Measurements from ENCODE around the gene FEM1A. TPM values are rescaled to one million over a fixed set of nuclear protein-coding genes. Genes with fewer than 3 reads are reported as not detected.

FEM1A gene
- total and polyA plus RNA-seq, 9 donors, result 1.8 to 17.6 (median 3.5) TPM

- no peaks in the 10 kb centered on the region for H3K36me3 ChIP-seq (ENCODE audit: control insufficient read depth, insufficient read depth, low read length)
- H3K27me3 ChIP-seq (ENCODE audit: control insufficient read depth, insufficient read depth, low read length), result no peaks in the 10 kb centered on the region
- H3K4me1 ChIP-seq (ENCODE audit: control insufficient read depth, insufficient read depth, low read length), result peaks cover 4% of the 10 kb centered on the region
- WGBS (ENCODE audit: insufficient coverage), result 75% methylated on average over 4 of the region's 6 CpGs
- H3K9me3 ChIP-seq (replicated peaks; ENCODE audit: control insufficient read depth, low read depth, low read length), result no peaks in the 10 kb centered on the region
- H3K4me3 ChIP-seq (ENCODE audit: low read length), result no peak overlapping the region
- no peak for DNase-seq
- H3K27ac ChIP-seq (ENCODE audit: low read length), result no peak overlapping the region
These were observed 14.8 kb downstream of the FEM1A start for GRCh38 chr19:4806384-4806783.

GRCh38 chr19:4807188-4807587, 15.7 kb downstream of the FEM1A start:
- H3K27ac ChIP-seq (ENCODE audit: low read length), result no peak overlapping the region
- H3K4me3 ChIP-seq (ENCODE audit: low read length), result no peak overlapping the region
- DNase-seq, result peak; percentile 68
- H3K4me1 ChIP-seq (ENCODE audit: control insufficient read depth, insufficient read depth, low read length), result peaks cover 4% of the 10 kb centered on the region
- H3K27me3 ChIP-seq (ENCODE audit: control insufficient read depth, insufficient read depth, low read length), result no peaks in the 10 kb centered on the region
- H3K9me3 ChIP-seq (replicated peaks; ENCODE audit: control insufficient read depth, low read depth, low read length), result no peaks in the 10 kb centered on the region
- H3K36me3 ChIP-seq (ENCODE audit: control insufficient read depth, insufficient read depth, low read length), result no peaks in the 10 kb centered on the region
- WGBS (ENCODE audit: insufficient coverage), result 61% methylated on average over 4 of the region's 6 CpGs

GRCh38 chr19:4811328-4812131, 20.0 kb downstream of the FEM1A start:
- Histone ChIP-seq H3K36me3 (ENCODE audit: control insufficient read depth, insufficient read depth, low read length) (peaks cover 5% of the 10 kb centered on the region), H3K27ac (ENCODE audit: low read length) (no peak overlapping the region), H3K4me3 (ENCODE audit: low read length) (no peak overlapping the region), H3K9me3 (replicated peaks; ENCODE audit: control insufficient read depth, low read depth, low read length) (no peaks in the 10 kb centered on the region), H3K27me3 (ENCODE audit: control insufficient read depth, insufficient read depth, low read length) (no peaks in the 10 kb centered on the region), H3K4me1 (ENCODE audit: control insufficient read depth, insufficient read depth, low read length) (peaks cover 6% of the 10 kb centered on the region)
- peak; percentile 54 for DNase-seq
- WGBS (ENCODE audit: insufficient coverage), result 66% methylated on average over 12 of the region's 12 CpGs

GRCh38 chr19:4814625-4815425, 23.3 kb downstream of the FEM1A start:
- no peak overlapping the region for H3K27ac ChIP-seq (ENCODE audit: low read length)
- H3K27me3 ChIP-seq (ENCODE audit: control insufficient read depth, insufficient read depth, low read length), result no peaks in the 10 kb centered on the region
- 78% methylated on average over 7 of the region's 7 CpGs for WGBS (ENCODE audit: insufficient coverage)
- no peak overlapping the region for H3K4me3 ChIP-seq (ENCODE audit: low read length)
- no peak for DNase-seq
- no peaks in the 10 kb centered on the region for H3K9me3 ChIP-seq (replicated peaks; ENCODE audit: control insufficient read depth, low read depth, low read length)
- H3K36me3 ChIP-seq (ENCODE audit: control insufficient read depth, insufficient read depth, low read length), result peaks cover 22% of the 10 kb centered on the region
- H3K4me1 ChIP-seq (ENCODE audit: control insufficient read depth, insufficient read depth, low read length), result peaks cover 6% of the 10 kb centered on the region

GRCh38 chr19:4815426-4816201, 24.1 kb downstream of the FEM1A start:
- peak; percentile 97 for DNase-seq
- Histone ChIP-seq H3K27ac (ENCODE audit: low read length) (peak overlapping the region; percentile 44), H3K4me1 (ENCODE audit: control insufficient read depth, insufficient read depth, low read length) (peaks cover 6% of the 10 kb centered on the region)

GRCh38 chr19:4816202-4816949, 24.8 kb downstream of the FEM1A start:
- H3K4me1 ChIP-seq (ENCODE audit: control insufficient read depth, insufficient read depth, low read length), result peaks cover 6% of the 10 kb centered on the region
- H3K9me3 ChIP-seq (replicated peaks; ENCODE audit: control insufficient read depth, low read depth, low read length), result no peaks in the 10 kb centered on the region
- WGBS (ENCODE audit: insufficient coverage), result 89% methylated on average over 31 of the region's 35 CpGs
- no peaks in the 10 kb centered on the region for H3K27me3 ChIP-seq (ENCODE audit: control insufficient read depth, insufficient read depth, low read length)
- H3K27ac ChIP-seq (ENCODE audit: low read length), result peak overlapping the region; percentile 44
- DNase-seq, result no peak
- H3K4me3 ChIP-seq (ENCODE audit: low read length), result no peak overlapping the region
- H3K36me3 ChIP-seq (ENCODE audit: control insufficient read depth, insufficient read depth, low read length), result peaks cover 22% of the 10 kb centered on the region

More at GRCh38 chr19:4815426-4816201, 24.1 kb downstream of the FEM1A start:
- H3K27me3 ChIP-seq (ENCODE audit: control insufficient read depth, insufficient read depth, low read length), result no peaks in the 10 kb centered on the region
- 42% methylated on average over 16 of the region's 28 CpGs for WGBS (ENCODE audit: insufficient coverage)
- H3K4me3 ChIP-seq (ENCODE audit: low read length), result peak overlapping the region; percentile 14
- no peaks in the 10 kb centered on the region for H3K9me3 ChIP-seq (replicated peaks; ENCODE audit: control insufficient read depth, low read depth, low read length)
- peaks cover 22% of the 10 kb centered on the region for H3K36me3 ChIP-seq (ENCODE audit: control insufficient read depth, insufficient read depth, low read length)

- Histone ChIP-seq H3K9me3 (replicated peaks; ENCODE audit: control insufficient read depth, low read depth, low read length) (no peaks in the 10 kb centered on the region), H3K36me3 (ENCODE audit: control insufficient read depth, insufficient read depth, low read length) (peaks cover 22% of the 10 kb centered on the region), H3K27ac (ENCODE audit: low read length) (no peak overlapping the region), H3K27me3 (ENCODE audit: control insufficient read depth, insufficient read depth, low read length) (no peaks in the 10 kb centered on the region), H3K4me1 (ENCODE audit: control insufficient read depth, insufficient read depth, low read length) (peaks cover 6% of the 10 kb centered on the region), H3K4me3 (ENCODE audit: low read length) (no peak overlapping the region)
- WGBS (ENCODE audit: insufficient coverage), result 93% methylated on average over 16 of the region's 16 CpGs
- DNase-seq, result no peak
These were observed 25.4 kb downstream of the FEM1A start for GRCh38 chr19:4816950-4817278.

- H3K27ac ChIP-seq (ENCODE audit: low read length), result no peak overlapping the region
- WGBS (ENCODE audit: insufficient coverage), result 89% methylated on average over 23 of the region's 32 CpGs
- H3K9me3 ChIP-seq (replicated peaks; ENCODE audit: control insufficient read depth, low read depth, low read length), result no peaks in the 10 kb centered on the region
- no peak for DNase-seq
- H3K36me3 ChIP-seq (ENCODE audit: control insufficient read depth, insufficient read depth, low read length), result peaks cover 22% of the 10 kb centered on the region
- H3K4me3 ChIP-seq (ENCODE audit: low read length), result no peak overlapping the region
- H3K27me3 ChIP-seq (ENCODE audit: control insufficient read depth, insufficient read depth, low read length), result no peaks in the 10 kb centered on the region
- peaks cover 6% of the 10 kb centered on the region for H3K4me1 ChIP-seq (ENCODE audit: control insufficient read depth, insufficient read depth, low read length)
These were observed 26.1 kb downstream of the FEM1A start for GRCh38 chr19:4817467-4818277.

- Histone ChIP-seq H3K9me3 (replicated peaks; ENCODE audit: control insufficient read depth, low read depth, low read length) (no peaks in the 10 kb centered on the region), H3K36me3 (ENCODE audit: control insufficient read depth, insufficient read depth, low read length) (peaks cover 19% of the 10 kb centered on the region)
- 50% methylated on average over 2 of the region's 4 CpGs for WGBS (ENCODE audit: insufficient coverage)
These were observed 29.7 kb downstream of the FEM1A start for GRCh38 chr19:4821265-4821664.

More at GRCh38 chr19:4821265-4821664, 29.7 kb downstream of the FEM1A start:
- Histone ChIP-seq H3K27me3 (ENCODE audit: control insufficient read depth, insufficient read depth, low read length) (no peaks in the 10 kb centered on the region), H3K4me1 (ENCODE audit: control insufficient read depth, insufficient read depth, low read length) (no peaks in the 10 kb centered on the region), H3K4me3 (ENCODE audit: low read length) (no peak overlapping the region), H3K27ac (ENCODE audit: low read length) (no peak overlapping the region)
- DNase-seq, result no peak
